ENCODE data around the gene LSM10.

- TF ChIP-seq CTCF (conservative IDR thresholded peaks at IDR 0.05 in 1 of 2, IDR thresholded peaks at IDR 0.05 in 1 of 2; ENCODE audit: extremely low read depth in 1 of 2, insufficient read depth in 1 of 2, low read depth in 1 of 2, low read length in 2 of 2) (no peak), EZH2 (IDR thresholded peaks at IDR 0.05; ENCODE audit: borderline replicate concordance, low read length) (no peak)
Observed at GRCh38 chr1:36443297-36443696, 45.6 kb upstream of the LSM10 start.
